CD4-positive, alpha-beta memory T cell (primary cell): ENCODE measurements around the gene HECTD1. TPM values are rescaled to one million over a fixed set of nuclear protein-coding genes. Genes with fewer than 3 reads are reported as not detected.
"Not testable (repeated sequence)": the region's sequence is repeated elsewhere in the genome, so short reads cannot be mapped to it uniquely, and the experiment has no call there.

Experiments
- CTCF ChIA-PET: fragments of 350-600 bp; sonication (Branson Sonifier 250); formaldehyde crosslinking; loops from one replicate; lab custom pipeline; 2021; ENCODE audit warnings: inconsistent platforms; ENCODE audit not compliant: partially characterized antibody; lab: Charles Lee
- POLR2A ChIA-PET: fragments of 350-600 bp; sonication (Branson Sonifier 250); formaldehyde crosslinking; loops from one replicate; lab custom pipeline; 2021; ENCODE audit not compliant: partially characterized antibody; lab: Charles Lee
- DNase-seq, 5 donors: peaks; one replicate each; pipeline versions ENCODE4 v3.0.0 to v3.0.0-alpha.2; 2020 to 2022; ENCODE audit warnings: mixed read lengths in 1 of 5
- H3K27ac ChIP-seq: one replicate; pipeline ENCODE4 v1.7.0; 2013; ENCODE audit warnings: low read depth, low read length
- H3K27me3 ChIP-seq: 2 replicates; pipeline ENCODE4 v1.7.0; 2013; ENCODE audit warnings: mild to moderate bottlenecking, low read length, moderate library complexity; ENCODE audit not compliant: insufficient read depth
- H3K36me3 ChIP-seq: 2 replicates; pipeline ENCODE4 v1.7.0; 2013; ENCODE audit warnings: mild to moderate bottlenecking, low read length, moderate library complexity; ENCODE audit not compliant: insufficient read depth
- H3K4me1 ChIP-seq: 2 replicates; pipeline ENCODE4 v1.7.0; 2013; ENCODE audit warnings: mild to moderate bottlenecking, low read length, moderate library complexity; ENCODE audit not compliant: insufficient read depth
- H3K4me3 ChIP-seq, 2 donors: one replicate each; pipeline ENCODE4 v1.7.0; 2013; ENCODE audit warnings: low read length in 2 of 2, mild to moderate bottlenecking in 1 of 2
- H3K9me3 ChIP-seq, 2 donors: one replicate each; pipeline ENCODE4 v1.7.0; 2013; ENCODE audit warnings: low read length in 2 of 2, control low read depth in 1 of 2; ENCODE audit not compliant: control insufficient read depth in 1 of 2
- H3K27ac Mint-ChIP-seq, 7 donors: one replicate each; pipeline ENCODE4 v1.8.0; 2020 to 2021; ENCODE audit warnings: mixed read lengths in 7 of 7, mild to moderate bottlenecking in 6 of 7, inconsistent platforms in 3 of 7, moderate library complexity in 3 of 7
- H3K27me3 Mint-ChIP-seq, 2 donors: one replicate each; pipeline ENCODE4 v1.8.0; 2020 to 2021; ENCODE audit warnings: mixed read lengths in 2 of 2
- H3K36me3 Mint-ChIP-seq, 2 donors: one replicate each; pipeline ENCODE4 v1.8.0; 2020 to 2021; ENCODE audit warnings: mixed read lengths in 2 of 2, inconsistent platforms in 1 of 2, mild to moderate bottlenecking in 1 of 2
- H3K4me1 Mint-ChIP-seq, 4 donors: one replicate each; pipeline ENCODE4 v1.8.0; 2020 to 2021; ENCODE audit warnings: mixed read lengths in 4 of 4, mild to moderate bottlenecking in 1 of 4
- H3K4me3 Mint-ChIP-seq, 8 donors: one replicate each; pipeline ENCODE4 v1.8.0; 2020 to 2021; ENCODE audit warnings: mixed read lengths in 8 of 8, mild to moderate bottlenecking in 7 of 8, moderate library complexity in 6 of 8, inconsistent platforms in 3 of 8
- H3K9me3 Mint-ChIP-seq, 8 donors: one replicate each; pipeline ENCODE4 v1.8.0; 2020 to 2021; ENCODE audit warnings: mixed read lengths in 8 of 8, mild to moderate bottlenecking in 5 of 8, inconsistent platforms in 3 of 8, moderate library complexity in 1 of 8
- intact Hi-C: fragments of 100-400 bp; cut with micrococcal nuclease; formaldehyde crosslinking; loops from one replicate; pipeline ENCODE4 v1.15.1; 2023
- polyA plus RNA-seq, 2 donors: library from polyadenylated mRNA; unstranded; fragments of 300-500 nt; fragmentation: Illumina TruSeq; gene quantifications; one replicate each; pipeline ENCODE4 v1.2.3, GENCODE V29; 2021
- total RNA-seq, 2 experiments: library from RNA; stranded (reverse); gene quantifications; one replicate each; pipeline ENCODE4 v1.2.3, GENCODE V29; 2021

HECTD1 gene
- total and polyA plus RNA-seq, 4 experiments from 2014 or later: 15.6 to 170 (median 96.6) TPM

DNA sequence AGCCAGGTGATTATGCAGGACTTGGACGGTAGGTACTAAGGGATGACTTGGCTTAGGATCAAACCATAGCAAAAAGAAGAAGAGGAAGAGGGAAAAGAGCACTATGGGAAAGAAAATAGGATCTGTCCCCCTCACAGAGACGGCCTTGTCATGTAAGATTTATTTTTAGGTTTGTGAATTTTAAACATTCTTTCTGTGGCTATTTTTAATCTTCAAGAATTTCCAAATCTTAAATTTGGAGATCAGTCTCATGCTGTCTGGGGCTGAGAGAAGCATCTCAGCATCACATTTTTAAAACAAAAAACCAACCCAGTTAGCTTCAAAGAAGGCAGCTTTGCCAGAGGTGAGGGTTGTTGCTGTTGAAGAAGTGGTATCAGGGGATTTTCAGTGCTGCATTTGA lies 128.8 kb downstream of the HECTD1 start:
- ChIA-PET POLR2A (no interaction called here), CTCF (no interaction called here)
- H3K4me3 ChIP-seq: no peak overlapping the region
- no peak overlapping the region for H3K27ac ChIP-seq
- no peak for DNase-seq
- peaks cover 17 to 35% of the 10 kb centered on the region in 2 donors for H3K36me3 Mint-ChIP-seq
- H3K27me3 ChIP-seq: no peaks in the 10 kb centered on the region
- no peaks in the 10 kb centered on the region for H3K27me3 Mint-ChIP-seq
- H3K4me1 ChIP-seq: no peaks in the 10 kb centered on the region
- no peaks in the 10 kb centered on the region for H3K4me1 Mint-ChIP-seq
- H3K27ac Mint-ChIP-seq: peak overlapping the region in 1 of 7 donors; percentile 61
- peaks cover 0 to 4% (median 0%) of the 10 kb centered on the region in 8 donors for H3K9me3 Mint-ChIP-seq
- H3K4me3 Mint-ChIP-seq: no peak overlapping the region
- H3K36me3 ChIP-seq: no peaks in the 10 kb centered on the region
- intact Hi-C loops: no loop called here
- H3K9me3 ChIP-seq: no peaks in the 10 kb centered on the region

DNA sequence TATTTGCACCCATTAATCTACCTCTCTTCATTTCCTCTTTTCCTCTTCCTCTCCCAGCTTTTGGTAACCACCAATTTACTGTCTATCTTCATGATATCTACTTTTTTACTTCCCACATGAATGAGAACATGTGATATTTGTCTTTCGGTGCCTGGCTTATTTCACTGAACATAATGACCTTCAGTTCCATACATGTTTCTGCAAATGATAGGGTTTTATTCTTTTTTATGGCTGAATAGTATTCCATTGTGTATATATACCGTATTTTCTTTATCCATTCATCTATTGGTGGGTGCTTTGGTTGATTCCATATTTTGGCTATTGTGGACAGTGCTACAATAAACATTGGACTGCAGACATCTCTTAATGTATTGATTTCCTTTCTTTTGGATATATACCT lies 132.4 kb downstream of the HECTD1 start:
- CTCF ChIA-PET: interaction anchor here (1.2 kb wide), 1 partner anchor 95 kb away, joined by 9 read pairs; no protein-coding TSS in a partner anchor
- no peak overlapping the region for H3K4me3 Mint-ChIP-seq
- no peak overlapping the region for H3K27ac Mint-ChIP-seq

GRCh38 chr14:31071151-31071550 lies 136.4 kb downstream of the HECTD1 start:
- POLR2A ChIA-PET: no interaction called here
- Mint-ChIP-seq H3K4me1 (no peaks in the 10 kb centered on the region), H3K27ac (no peak overlapping the region), H3K9me3 (peaks cover 0 to 4% (median 0%) of the 10 kb centered on the region in 8 donors), H3K36me3 (peaks cover 40 to 49% of the 10 kb centered on the region in 2 donors), H3K4me3 (no peak overlapping the region), H3K27me3 (no peaks in the 10 kb centered on the region)
- no peak for DNase-seq
- CTCF ChIA-PET: interaction anchor here (2.1 kb wide), 1 partner anchor 11 kb away, joined by 4 read pairs; no protein-coding TSS in a partner anchor
- no peak overlapping the region for H3K27ac ChIP-seq
- H3K36me3 ChIP-seq: no peaks in the 10 kb centered on the region
- intact Hi-C loops: no loop called here
- no peaks in the 10 kb centered on the region for H3K9me3 ChIP-seq
- no peak overlapping the region for H3K4me3 ChIP-seq
- no peaks in the 10 kb centered on the region for H3K27me3 ChIP-seq
- H3K4me1 ChIP-seq: no peaks in the 10 kb centered on the region

More for the DNA sequence above, 132.4 kb downstream of the HECTD1 start:
- POLR2A ChIA-PET: no interaction called here
- H3K27me3 ChIP-seq: no peaks in the 10 kb centered on the region
- peaks cover 0 to 4% (median 0%) of the 10 kb centered on the region in 8 donors for H3K9me3 Mint-ChIP-seq
- DNase-seq: no peak
- no peaks in the 10 kb centered on the region for H3K9me3 ChIP-seq
- no peak overlapping the region for H3K4me3 ChIP-seq
- H3K36me3 ChIP-seq: no peaks in the 10 kb centered on the region
- H3K4me1 ChIP-seq: no peaks in the 10 kb centered on the region
- no peaks in the 10 kb centered on the region for H3K4me1 Mint-ChIP-seq
- no peaks in the 10 kb centered on the region for H3K27me3 Mint-ChIP-seq
- intact Hi-C loops: no loop called here
- H3K27ac ChIP-seq: no peak overlapping the region
- H3K36me3 Mint-ChIP-seq: peaks cover 33 to 35% of the 10 kb centered on the region in 2 donors

DNA sequence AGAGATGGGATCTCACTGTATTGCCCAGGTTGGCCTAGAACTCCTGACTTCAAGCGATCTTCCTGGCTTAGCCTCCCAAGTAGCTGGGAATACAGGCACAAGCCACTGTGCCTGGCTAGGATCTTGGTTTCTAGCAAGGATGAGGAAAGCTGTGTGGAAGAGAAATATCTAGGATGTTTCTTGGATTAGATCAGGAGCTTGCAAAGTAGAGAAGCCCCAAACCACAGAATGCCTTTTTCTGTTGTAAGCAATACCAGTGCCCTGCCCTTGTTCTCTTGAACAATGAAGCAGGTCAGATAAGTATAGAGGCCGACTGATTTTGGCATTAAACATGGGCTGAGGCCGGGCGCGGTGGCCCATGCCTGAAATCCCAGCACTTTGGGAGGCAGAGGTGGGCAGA lies 137.2 kb downstream of the HECTD1 start:
- H3K27me3 Mint-ChIP-seq: no peaks in the 10 kb centered on the region
- no peaks in the 10 kb centered on the region for H3K9me3 ChIP-seq
- DNase-seq: no peak
- no peaks in the 10 kb centered on the region for H3K27me3 ChIP-seq
- H3K9me3 Mint-ChIP-seq: peaks cover 0 to 4% (median 0%) of the 10 kb centered on the region in 8 donors
- ChIA-PET POLR2A (no interaction called here), CTCF (interaction anchor here (0.9 to 2.1 kb wide), 2 partner anchors 12 to 91 kb away, joined by 3 to 4 read pairs; no protein-coding TSS in a partner anchor)
- H3K4me3 ChIP-seq: no peak overlapping the region
- intact Hi-C loops: no loop called here
- H3K36me3 Mint-ChIP-seq: peaks cover 35 to 46% of the 10 kb centered on the region in 2 donors
- peak overlapping the region in 2 of 7 donors; percentile 75 to 88 for H3K27ac Mint-ChIP-seq
- no peaks in the 10 kb centered on the region for H3K4me1 Mint-ChIP-seq
- no peaks in the 10 kb centered on the region for H3K4me1 ChIP-seq
- no peak overlapping the region for H3K27ac ChIP-seq
- no peak overlapping the region for H3K4me3 Mint-ChIP-seq
- no peaks in the 10 kb centered on the region for H3K36me3 ChIP-seq

GRCh38 chr14:31069343-31069742 lies 138.2 kb downstream of the HECTD1 start:
- H3K36me3 ChIP-seq: no peaks in the 10 kb centered on the region
- H3K27ac ChIP-seq: no peak overlapping the region
- POLR2A ChIA-PET: no interaction called here
- H3K27me3 ChIP-seq: no peaks in the 10 kb centered on the region
- DNase-seq: no peak
- H3K4me3 ChIP-seq: no peak overlapping the region
- H3K9me3 Mint-ChIP-seq: no peaks in the 10 kb centered on the region
- H3K9me3 ChIP-seq: no peaks in the 10 kb centered on the region
- no peak overlapping the region for H3K27ac Mint-ChIP-seq
- intact Hi-C loops: no loop called here
- CTCF ChIA-PET: interaction anchor here (2.1 kb wide), 1 partner anchor 13 kb away, joined by 4 read pairs; no protein-coding TSS in a partner anchor
- H3K4me1 Mint-ChIP-seq: no peaks in the 10 kb centered on the region
- no peaks in the 10 kb centered on the region for H3K27me3 Mint-ChIP-seq
- no peak overlapping the region for H3K4me3 Mint-ChIP-seq
- peaks cover 29 to 41% of the 10 kb centered on the region in 2 donors for H3K36me3 Mint-ChIP-seq
- no peaks in the 10 kb centered on the region for H3K4me1 ChIP-seq

DNA sequence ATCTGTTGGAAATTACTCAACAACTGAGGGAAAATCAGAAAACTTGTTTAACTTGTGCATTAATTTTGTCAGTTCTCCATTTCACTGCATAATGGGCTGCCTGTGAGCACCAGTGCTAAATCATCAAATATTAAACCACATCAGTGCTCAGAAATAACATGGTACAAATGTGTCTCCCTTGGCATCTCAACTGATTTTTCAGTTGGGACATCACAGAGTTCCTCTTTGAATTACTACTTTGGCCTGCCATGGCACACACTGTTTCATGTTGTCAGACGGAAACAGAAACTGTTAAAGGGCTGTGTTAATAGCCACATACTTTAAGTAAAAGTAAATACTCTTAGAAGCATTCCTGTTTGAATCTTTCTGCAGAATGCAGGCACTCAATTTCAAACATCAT lies 139.4 kb downstream of the HECTD1 start:
- no peak overlapping the region for H3K4me3 ChIP-seq
- intact Hi-C loops: no loop called here
- Mint-ChIP-seq H3K4me3 (no peak overlapping the region), H3K4me1 (no peaks in the 10 kb centered on the region), H3K27me3 (no peaks in the 10 kb centered on the region), H3K36me3 (peaks cover 29 to 41% of the 10 kb centered on the region in 2 donors), H3K27ac (no peak overlapping the region), H3K9me3 (no peaks in the 10 kb centered on the region)
- H3K27me3 ChIP-seq: no peaks in the 10 kb centered on the region
- no peaks in the 10 kb centered on the region for H3K36me3 ChIP-seq
- no peaks in the 10 kb centered on the region for H3K9me3 ChIP-seq
- no peaks in the 10 kb centered on the region for H3K4me1 ChIP-seq
- ChIA-PET CTCF (interaction anchor here (0.9 to 1.5 kb wide), 2 partner anchors 8 to 15 kb away, joined by 3 to 4 read pairs; no protein-coding TSS in a partner anchor), POLR2A (no interaction called here)
- no peak overlapping the region for H3K27ac ChIP-seq
- no peak for DNase-seq

GRCh38 chr14:31062908-31063307 lies 144.7 kb downstream of the HECTD1 start:
- H3K27me3 Mint-ChIP-seq, H3K9me3 ChIP-seq, H3K36me3 Mint-ChIP-seq, H3K27ac ChIP-seq, H3K36me3 ChIP-seq, H3K4me3 ChIP-seq, intact Hi-C loops, H3K9me3 Mint-ChIP-seq, H3K4me1 ChIP-seq, H3K4me3 Mint-ChIP-seq, H3K27me3 ChIP-seq, H3K27ac Mint-ChIP-seq, DNase-seq, CTCF ChIA-PET, POLR2A ChIA-PET: not testable (repeated sequence)
- peaks cover 6 to 12% (median 8%) of the 10 kb centered on the region in 4 donors for H3K4me1 Mint-ChIP-seq
